PFSK-1 (cell line): ENCODE results near the gene SLC6A12.

ENCODE experiments used
- FOXP2 ChIP-seq: optimal IDR thresholded peaks from 2 replicates; pipeline ENCODE3; 2011; ENCODE audit warnings: borderline replicate concordance, control low read depth, inconsistent platforms; ENCODE audit not compliant: insufficient read depth; ENCODE audit errors: extremely low read length, extremely low read depth
- POLR2AphosphoS5 ChIP-seq: IDR thresholded peaks from 2 replicates; pipeline ENCODE4 v1.6.1; 2012; ENCODE audit warnings: low read depth, mild to moderate bottlenecking, control low read depth, low read length, moderate library complexity
- REST ChIP-seq, 2 experiments: IDR thresholded peaks; 2 replicates each; pipeline versions ENCODE4 v1.6.1 to v1.8.0; 2011 to 2012; ENCODE audit warnings: low read depth in 2 of 2, low read length in 2 of 2, control low read depth in 1 of 2, inconsistent platforms in 1 of 2, mild to moderate bottlenecking in 1 of 2, moderate library complexity in 1 of 2; ENCODE audit not compliant: insufficient read depth in 1 of 2
- SIN3A ChIP-seq: IDR thresholded peaks from 2 replicates; pipeline ENCODE4 v1.6.1; 2012; ENCODE audit warnings: mild to moderate bottlenecking, low read length, moderate library complexity, borderline replicate concordance; ENCODE audit not compliant: insufficient read depth
- TAF1 ChIP-seq: IDR thresholded peaks from 2 replicates; pipeline ENCODE4 v1.6.1; 2012; ENCODE audit warnings: low read length, control low read depth, borderline replicate concordance; ENCODE audit not compliant: insufficient read depth

The SLC6A12 gene

GRCh38 chr12:140162-140561, 73.8 kb downstream of the SLC6A12 start:
- TF ChIP-seq POLR2AphosphoS5 (no peak), SIN3A (no peak), TAF1 (no peak), FOXP2 (no peak), REST (IDR thresholded peaks at IDR 0.05; ENCODE audit: insufficient read depth in 1 of 2, low read depth in 2 of 2, low read length in 2 of 2) (no peak)
